Activated CD8-positive, alpha-beta memory T cell treated with anti-CD3 and anti-CD28 coated beads for 1 hour (primary cell): ENCODE results near the gene SH3RF1.

Source experiments
- DNase-seq, 2 donors: peaks; one replicate each; pipeline ENCODE4 v3.0.0-alpha.2; 2020; ENCODE audit warnings: low read depth in 1 of 2; ENCODE audit errors: extremely low read depth in 1 of 2

SH3RF1 gene

GRCh38 chr4:169080981-169081380, 189.8 kb downstream of the SH3RF1 start:
- no peak for DNase-seq

GRCh38 chr4:169079942-169080827, 190.6 kb downstream of the SH3RF1 start:
- DNase-seq = no peak

GRCh38 chr4:169074117-169074516, 196.6 kb downstream of the SH3RF1 start:
- no peak for DNase-seq

- DNase-seq = no peak
Measured at GRCh38 chr4:169071747-169072146, 199.0 kb downstream of the SH3RF1 start.

- DNase-seq = no peak
Measured at GRCh38 chr4:169070895-169071218, 199.9 kb downstream of the SH3RF1 start.

GRCh38 chr4:169070071-169070894, 200.5 kb downstream of the SH3RF1 start:
- DNase-seq = no peak

- DNase-seq = no peak
Measured at GRCh38 chr4:169068423-169068822, 202.3 kb downstream of the SH3RF1 start.

- no peak for DNase-seq
Measured at GRCh38 chr4:169066934-169067333, 203.8 kb downstream of the SH3RF1 start.

- DNase-seq = no peak
Measured at GRCh38 chr4:169064296-169064695, 206.5 kb downstream of the SH3RF1 start.

- no peak for DNase-seq
Measured at GRCh38 chr4:169063441-169063840, 207.3 kb downstream of the SH3RF1 start.

- DNase-seq = no peak
Measured at GRCh38 chr4:169062897-169063244, 207.9 kb downstream of the SH3RF1 start.

GRCh38 chr4:169061386-169061785, 209.4 kb downstream of the SH3RF1 start:
- DNase-seq = no peak

- no peak for DNase-seq
Measured at GRCh38 chr4:169060391-169061091, 210.2 kb downstream of the SH3RF1 start.

- no peak for DNase-seq
Measured at GRCh38 chr4:169059306-169060211, 211.2 kb downstream of the SH3RF1 start.

- no peak for DNase-seq
Measured at GRCh38 chr4:169058312-169058711, 212.4 kb downstream of the SH3RF1 start.

- DNase-seq = no peak
Measured at GRCh38 chr4:169054879-169055278, 215.9 kb downstream of the SH3RF1 start.

GRCh38 chr4:169052594-169052945, 218.2 kb downstream of the SH3RF1 start:
- DNase-seq = no peak

GRCh38 chr4:169051761-169052593, 218.8 kb downstream of the SH3RF1 start:
- no peak for DNase-seq

GRCh38 chr4:169050881-169051760, 219.6 kb downstream of the SH3RF1 start:
- no peak for DNase-seq
